CD8-positive, alpha-beta memory T cell (primary cell): Measurements from ENCODE around the gene PRAC1. TPM values are rescaled to one million over a fixed set of nuclear protein-coding genes. Genes with fewer than 3 reads are reported as not detected.

ENCODE experiments used
- CTCF ChIA-PET: fragments of 350-600 bp; sonication (Branson Sonifier 250); formaldehyde crosslinking; loops from one replicate; lab custom pipeline; 2021; ENCODE audit warnings: antibody characterized with exemption; lab: Charles Lee
- POLR2A ChIA-PET: fragments of 350-600 bp; sonication (Branson Sonifier 250); formaldehyde crosslinking; loops from one replicate; lab custom pipeline; 2021; ENCODE audit warnings: antibody characterized with exemption; lab: Charles Lee
- DNase-seq, 5 donors: peaks; one replicate each; pipeline versions ENCODE4 v3.0.0 to v3.0.0-alpha.2; 2020 to 2022; ENCODE audit warnings: mixed read lengths in 1 of 5
- H3K27ac ChIP-seq: one replicate; pipeline ENCODE4 v1.7.0; 2013; ENCODE audit warnings: low read depth, mild to moderate bottlenecking, low read length, moderate library complexity
- H3K27me3 ChIP-seq: 2 replicates; pipeline ENCODE4 v1.7.0; 2013; ENCODE audit warnings: low read length, mild to moderate bottlenecking; ENCODE audit not compliant: insufficient read depth, poor library complexity, severe bottlenecking
- H3K36me3 ChIP-seq: 2 replicates; pipeline ENCODE4 v1.7.0; 2013; ENCODE audit warnings: mild to moderate bottlenecking, low read length, moderate library complexity; ENCODE audit not compliant: insufficient read depth
- H3K4me1 ChIP-seq: 2 replicates; pipeline ENCODE4 v1.7.0; 2013; ENCODE audit warnings: mild to moderate bottlenecking, low read length, moderate library complexity; ENCODE audit not compliant: insufficient read depth
- H3K4me3 ChIP-seq: 2 replicates; pipeline ENCODE4 v1.7.0; 2013; ENCODE audit warnings: mild to moderate bottlenecking, low read length
- H3K9me3 ChIP-seq: 2 replicates; pipeline ENCODE4 v1.7.0; 2013; ENCODE audit warnings: mild to moderate bottlenecking, low read length
- H3K27ac Mint-ChIP-seq, 8 donors: one replicate each; pipeline ENCODE4 v1.8.0; 2020 to 2021; ENCODE audit warnings: mixed read lengths in 8 of 8, mild to moderate bottlenecking in 6 of 8, inconsistent platforms in 3 of 8, moderate library complexity in 3 of 8
- H3K27me3 Mint-ChIP-seq, 2 donors: one replicate each; pipeline ENCODE4 v1.8.0; 2020 to 2021; ENCODE audit warnings: mixed read lengths in 2 of 2, mild to moderate bottlenecking in 1 of 2, moderate library complexity in 1 of 2
- H3K36me3 Mint-ChIP-seq, 3 donors: one replicate each; pipeline ENCODE4 v1.8.0; 2020 to 2021; ENCODE audit warnings: mixed read lengths in 3 of 3, inconsistent platforms in 1 of 3, mild to moderate bottlenecking in 1 of 3
- H3K4me1 Mint-ChIP-seq, 3 donors: one replicate each; pipeline ENCODE4 v1.8.0; 2020 to 2021; ENCODE audit warnings: mixed read lengths in 3 of 3, inconsistent platforms in 1 of 3, mild to moderate bottlenecking in 1 of 3
- H3K4me3 Mint-ChIP-seq, 7 donors: one replicate each; pipeline ENCODE4 v1.8.0; 2020 to 2021; ENCODE audit warnings: mixed read lengths in 7 of 7, mild to moderate bottlenecking in 6 of 7, moderate library complexity in 4 of 7, inconsistent platforms in 2 of 7
- H3K9me3 Mint-ChIP-seq, 5 donors: one replicate each; pipeline ENCODE4 v1.8.0; 2020 to 2022; ENCODE audit warnings: mixed read lengths in 5 of 5, mild to moderate bottlenecking in 3 of 5, moderate library complexity in 2 of 5, inconsistent platforms in 1 of 5
- polyA plus RNA-seq: library from polyadenylated mRNA; unstranded; fragments of 300-500 nt; fragmentation: Illumina TruSeq; gene quantifications from one replicate; pipeline ENCODE4 v1.2.3, GENCODE V29; 2021
- total RNA-seq, 2 experiments: library from RNA; stranded (reverse); gene quantifications; one replicate each; pipeline ENCODE4 v1.2.3, GENCODE V29; 2021

Gene PRAC1
- total and polyA plus RNA-seq, 3 experiments from 2014 or later, result not detected

- CTCF ChIA-PET, result interaction anchor here (1.5 to 2.5 kb wide), 3 partner anchors 13 to 28 kb away, joined by 3 to 15 read pairs (median 5); no protein-coding TSS in a partner anchor
- Mint-ChIP-seq H3K4me1 (peaks cover 37 to 49% (median 47%) of the 10 kb centered on the region in 3 donors), H3K4me3 (peak within 1 kb of the TSS; percentile 58 to 79 (median 75)), H3K27ac (peak within 1 kb of the TSS in 4 of 8 donors; percentile 21 to 70 (median 48)), H3K27me3 (peaks cover 98 to 99% of the 10 kb centered on the region in 2 donors), H3K36me3 (no peaks in the 10 kb centered on the region), H3K9me3 (peaks cover 0 to 18% (median 6%) of the 10 kb centered on the region in 5 donors)
- Histone ChIP-seq H3K9me3 (no peaks in the 10 kb centered on the region), H3K27ac (no peak within 1 kb of the TSS), H3K27me3 (peaks cover 91% of the 10 kb centered on the region), H3K4me3 (peak within 1 kb of the TSS; percentile 33), H3K4me1 (peaks cover 42% of the 10 kb centered on the region), H3K36me3 (no peaks in the 10 kb centered on the region)
- POLR2A ChIA-PET, result interaction anchor here (0.6 kb wide), 1 partner anchor 284 kb away, joined by 3 read pairs; no protein-coding TSS in a partner anchor
- DNase-seq, result no peak
Measured at GRCh38 chr17:48722915-48723422, 651 bp upstream of the PRAC1 start, which contains the start of gene PRAC2. Gene PRAC2 (plus strand): TSS chr17:48723185. CDS start chr17:48724411, 1,226 bp downstream.

GRCh38 chr17:48721009-48721402, 1.3 kb downstream of the PRAC1 start:
- no peak for DNase-seq
- Mint-ChIP-seq H3K9me3 (peaks cover 0 to 22% (median 6%) of the 10 kb centered on the region in 5 donors), H3K4me3 (peak overlapping the region in 1 of 7 donors; percentile 8), H3K4me1 (peaks cover 28 to 46% (median 41%) of the 10 kb centered on the region in 3 donors), H3K27ac (peak overlapping the region in 2 of 8 donors; percentile 37 to 86), H3K36me3 (no peaks in the 10 kb centered on the region), H3K27me3 (peaks cover 95 to 99% of the 10 kb centered on the region in 2 donors)
- Histone ChIP-seq H3K4me3 (no peak overlapping the region), H3K36me3 (no peaks in the 10 kb centered on the region), H3K4me1 (peaks cover 40% of the 10 kb centered on the region), H3K27ac (no peak overlapping the region), H3K27me3 (peaks cover 79% of the 10 kb centered on the region), H3K9me3 (no peaks in the 10 kb centered on the region)
- POLR2A ChIA-PET, result no interaction called here
- CTCF ChIA-PET, result no interaction called here

DNA sequence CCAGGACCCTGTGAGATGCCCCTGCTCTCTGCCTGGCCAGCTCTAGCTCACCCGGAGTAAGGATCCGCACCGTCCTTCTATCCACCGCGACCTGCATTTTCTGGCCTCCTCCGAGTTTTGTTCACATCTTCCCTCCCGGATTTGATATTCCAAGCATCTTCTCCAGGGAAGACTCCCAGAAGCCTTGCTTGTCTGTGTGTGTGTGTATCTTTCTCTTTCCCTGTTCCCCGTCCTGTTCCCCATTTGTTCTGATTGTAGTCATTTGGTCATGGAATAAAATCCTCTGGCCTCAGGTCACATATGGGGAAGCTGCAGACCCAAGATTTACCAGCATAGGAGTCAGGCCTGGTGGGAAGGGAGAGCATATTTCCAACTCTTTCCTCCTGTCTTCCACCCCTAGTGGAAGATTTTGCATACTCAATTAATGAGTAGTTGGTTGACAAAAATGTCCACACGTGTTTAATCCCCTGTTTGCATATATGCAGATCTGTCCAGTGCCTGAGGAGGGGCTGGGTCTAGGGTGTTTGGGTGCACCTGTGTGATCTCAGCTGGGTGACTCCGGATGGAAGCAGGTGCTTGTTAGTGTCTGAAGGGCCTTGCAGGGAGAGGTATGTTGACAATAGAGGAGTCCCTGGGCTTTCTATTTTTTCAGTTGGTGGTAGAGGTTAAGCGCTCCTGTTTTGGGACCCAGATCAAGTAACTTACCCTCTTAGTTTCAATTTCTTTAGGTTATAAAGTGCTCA, 1.9 kb downstream of the PRAC1 start:
- no peaks in the 10 kb centered on the region for H3K36me3 Mint-ChIP-seq
- peak overlapping the region in 3 of 8 donors; percentile 23 to 86 (median 37) for H3K27ac Mint-ChIP-seq
- DNase-seq, result no peak
- Histone ChIP-seq H3K36me3 (no peaks in the 10 kb centered on the region), H3K27ac (no peak overlapping the region), H3K9me3 (no peaks in the 10 kb centered on the region), H3K4me3 (no peak overlapping the region), H3K4me1 (peaks cover 40% of the 10 kb centered on the region), H3K27me3 (peaks cover 76% of the 10 kb centered on the region)
- H3K9me3 Mint-ChIP-seq, result peaks cover 0 to 22% (median 6%) of the 10 kb centered on the region in 5 donors
- ChIA-PET POLR2A (no interaction called here), CTCF (interaction anchor here (0.7 kb wide), 1 partner anchor 25 kb away, joined by 3 read pairs; no protein-coding TSS in a partner anchor)
- peaks cover 93 to 99% of the 10 kb centered on the region in 2 donors for H3K27me3 Mint-ChIP-seq
- peaks cover 28 to 46% (median 36%) of the 10 kb centered on the region in 3 donors for H3K4me1 Mint-ChIP-seq
- H3K4me3 Mint-ChIP-seq, result peak overlapping the region in 6 of 7 donors; percentile 8 to 63 (median 49)

GRCh38 chr17:48719642-48720265, 2.6 kb downstream of the PRAC1 start:
- Mint-ChIP-seq H3K4me1 (peaks cover 23 to 40% (median 29%) of the 10 kb centered on the region in 3 donors), H3K27me3 (peaks cover 87 to 99% of the 10 kb centered on the region in 2 donors), H3K36me3 (no peaks in the 10 kb centered on the region), H3K27ac (peak overlapping the region in 2 of 8 donors; percentile 64 to 67), H3K9me3 (peaks cover 0 to 20% (median 6%) of the 10 kb centered on the region in 5 donors), H3K4me3 (peak overlapping the region in 3 of 7 donors; percentile 25 to 48 (median 29))
- CTCF ChIA-PET, result interaction anchor here (0.7 kb wide), 2 partner anchors 15 to 26 kb away, joined by 3 read pairs; no protein-coding TSS in a partner anchor
- POLR2A ChIA-PET, result no interaction called here
- no peaks in the 10 kb centered on the region for H3K9me3 ChIP-seq
- no peak for DNase-seq
- peaks cover 73% of the 10 kb centered on the region for H3K27me3 ChIP-seq
- no peaks in the 10 kb centered on the region for H3K36me3 ChIP-seq
- peaks cover 34% of the 10 kb centered on the region for H3K4me1 ChIP-seq
- H3K27ac ChIP-seq, result no peak overlapping the region
- H3K4me3 ChIP-seq, result no peak overlapping the region

DNA sequence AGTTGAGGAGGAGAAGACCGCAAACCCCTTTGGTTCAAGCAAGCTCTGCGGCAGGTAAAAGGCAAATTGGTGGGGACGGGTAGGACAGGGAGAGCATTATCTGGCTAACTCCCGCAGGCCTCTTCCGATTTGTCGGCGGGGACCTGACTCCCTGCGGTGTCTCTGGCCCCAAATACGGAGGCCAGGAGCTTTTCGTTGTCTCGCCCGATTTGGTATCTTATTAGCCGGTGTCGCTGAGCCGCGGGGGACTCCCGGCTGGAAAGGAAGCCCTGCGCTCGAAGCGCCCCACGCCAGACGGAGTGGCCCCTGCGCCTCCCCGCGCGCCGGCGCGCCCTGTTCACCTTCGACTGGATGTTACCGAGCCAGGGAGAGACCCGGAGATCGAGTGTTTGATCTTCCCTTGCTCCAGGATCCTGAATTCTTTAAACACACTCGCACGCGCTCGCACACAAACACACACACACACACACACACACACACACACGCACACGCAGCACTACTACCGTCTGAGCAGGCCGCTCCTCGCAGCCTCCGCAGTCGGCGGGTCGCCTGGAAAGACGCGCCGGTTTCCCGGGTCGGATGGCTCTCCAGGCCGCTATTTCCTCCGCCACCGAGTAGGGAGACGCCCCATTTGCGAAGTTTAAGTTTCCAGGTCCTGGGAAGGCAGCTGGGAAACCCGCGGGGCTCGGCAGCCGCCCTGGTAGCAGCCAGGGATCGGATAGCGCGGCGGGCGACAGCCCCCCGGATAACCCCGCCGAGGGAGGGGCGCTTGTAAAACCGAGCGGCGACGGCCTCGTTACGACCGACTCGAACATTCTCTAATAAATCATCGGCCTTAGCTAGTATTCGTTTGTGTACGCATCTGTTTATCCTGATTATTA, 3.3 kb downstream of the PRAC1 start:
- Histone ChIP-seq H3K27ac (no peak overlapping the region), H3K4me1 (peaks cover 26% of the 10 kb centered on the region), H3K9me3 (no peaks in the 10 kb centered on the region), H3K27me3 (peaks cover 65% of the 10 kb centered on the region), H3K4me3 (no peak overlapping the region), H3K36me3 (no peaks in the 10 kb centered on the region)
- Mint-ChIP-seq H3K4me1 (peaks cover 17 to 32% (median 21%) of the 10 kb centered on the region in 3 donors), H3K9me3 (peaks cover 0 to 20% (median 6%) of the 10 kb centered on the region in 5 donors), H3K27ac (peak overlapping the region in 4 of 8 donors; percentile 33 to 90 (median 65)), H3K27me3 (peaks cover 87 to 98% of the 10 kb centered on the region in 2 donors), H3K4me3 (peak overlapping the region in 6 of 7 donors; percentile 8 to 80 (median 51)), H3K36me3 (no peaks in the 10 kb centered on the region)
- ChIA-PET POLR2A (no interaction called here), CTCF (interaction anchor here (0.7 to 1.5 kb wide), 3 partner anchors 11 to 41 kb away, joined by 3 read pairs; no protein-coding TSS in a partner anchor)
- DNase-seq, result no peak

- Mint-ChIP-seq H3K36me3 (no peaks in the 10 kb centered on the region), H3K27ac (peak overlapping the region in 4 of 8 donors; percentile 11 to 90 (median 65)), H3K9me3 (peaks cover 0 to 20% (median 6%) of the 10 kb centered on the region in 5 donors), H3K4me1 (peaks cover 10 to 25% (median 14%) of the 10 kb centered on the region in 3 donors), H3K4me3 (peak overlapping the region in 6 of 7 donors; percentile 6 to 62 (median 40)), H3K27me3 (peaks cover 85 to 96% of the 10 kb centered on the region in 2 donors)
- H3K4me3 ChIP-seq, result no peak overlapping the region
- CTCF ChIA-PET, result interaction anchor here (0.7 to 1.5 kb wide), 4 partner anchors 12 to 40 kb away, joined by 3 to 5 read pairs (median 4); no protein-coding TSS in a partner anchor
- POLR2A ChIA-PET, result no interaction called here
- no peaks in the 10 kb centered on the region for H3K36me3 ChIP-seq
- no peak for DNase-seq
- H3K27ac ChIP-seq, result no peak overlapping the region
- peaks cover 19% of the 10 kb centered on the region for H3K4me1 ChIP-seq
- no peaks in the 10 kb centered on the region for H3K9me3 ChIP-seq
- peaks cover 58% of the 10 kb centered on the region for H3K27me3 ChIP-seq
Measured at GRCh38 chr17:48718227-48718760, 4.0 kb downstream of the PRAC1 start.
